Activated CD8-positive, alpha-beta memory T cell treated with anti-CD3 and anti-CD28 coated beads, Interleukin-2, amount 50 U/mL, for 24 hours (primary cell): ENCODE data around the gene APOO.

Source experiments
- DNase-seq: peaks from one replicate; pipeline ENCODE4 v3.0.0-alpha.2; 2020; ENCODE audit errors: extremely low read depth

Gene APOO

DNA sequence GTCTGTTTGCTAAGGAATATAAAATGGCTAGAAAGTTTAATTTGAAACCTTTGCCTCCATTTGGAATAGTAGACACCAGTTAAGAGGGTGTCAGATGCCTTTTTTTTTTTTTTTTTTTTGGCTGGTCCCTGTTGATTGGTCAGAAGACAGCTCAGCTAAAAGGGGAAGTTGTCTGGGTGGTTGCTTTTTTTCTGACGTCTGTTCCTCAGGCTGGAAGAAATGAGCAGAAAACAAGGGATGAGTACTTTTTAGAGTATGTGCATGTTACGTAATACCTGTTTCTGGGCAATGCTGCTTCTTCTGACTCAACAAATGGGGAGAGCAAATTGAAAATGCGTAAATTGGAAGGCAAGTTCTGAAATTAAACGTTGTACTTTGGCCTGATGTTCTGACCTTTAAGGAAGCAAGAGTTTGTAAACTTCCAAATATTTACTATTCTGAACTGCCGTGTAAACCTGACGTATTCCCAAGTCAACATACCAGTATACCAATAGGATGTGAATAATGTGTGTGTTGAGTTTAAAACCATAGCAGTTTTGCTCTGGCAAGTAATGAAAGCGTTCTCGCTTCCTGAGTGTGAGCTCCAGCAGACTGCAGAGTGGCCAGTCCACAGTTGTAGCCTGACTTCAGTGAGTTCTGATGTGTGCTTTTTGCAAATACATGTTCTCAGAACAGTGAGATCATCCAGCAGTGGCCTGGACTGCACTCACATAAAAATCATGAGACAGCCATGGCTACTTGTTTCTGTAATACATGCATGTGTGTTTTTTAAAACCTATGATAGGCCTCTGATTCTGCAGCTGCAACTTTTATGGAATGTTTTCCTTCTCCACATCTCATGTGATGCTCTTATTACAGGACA, 123.0 kb downstream of the APOO start:
- no peak for DNase-seq

DNA sequence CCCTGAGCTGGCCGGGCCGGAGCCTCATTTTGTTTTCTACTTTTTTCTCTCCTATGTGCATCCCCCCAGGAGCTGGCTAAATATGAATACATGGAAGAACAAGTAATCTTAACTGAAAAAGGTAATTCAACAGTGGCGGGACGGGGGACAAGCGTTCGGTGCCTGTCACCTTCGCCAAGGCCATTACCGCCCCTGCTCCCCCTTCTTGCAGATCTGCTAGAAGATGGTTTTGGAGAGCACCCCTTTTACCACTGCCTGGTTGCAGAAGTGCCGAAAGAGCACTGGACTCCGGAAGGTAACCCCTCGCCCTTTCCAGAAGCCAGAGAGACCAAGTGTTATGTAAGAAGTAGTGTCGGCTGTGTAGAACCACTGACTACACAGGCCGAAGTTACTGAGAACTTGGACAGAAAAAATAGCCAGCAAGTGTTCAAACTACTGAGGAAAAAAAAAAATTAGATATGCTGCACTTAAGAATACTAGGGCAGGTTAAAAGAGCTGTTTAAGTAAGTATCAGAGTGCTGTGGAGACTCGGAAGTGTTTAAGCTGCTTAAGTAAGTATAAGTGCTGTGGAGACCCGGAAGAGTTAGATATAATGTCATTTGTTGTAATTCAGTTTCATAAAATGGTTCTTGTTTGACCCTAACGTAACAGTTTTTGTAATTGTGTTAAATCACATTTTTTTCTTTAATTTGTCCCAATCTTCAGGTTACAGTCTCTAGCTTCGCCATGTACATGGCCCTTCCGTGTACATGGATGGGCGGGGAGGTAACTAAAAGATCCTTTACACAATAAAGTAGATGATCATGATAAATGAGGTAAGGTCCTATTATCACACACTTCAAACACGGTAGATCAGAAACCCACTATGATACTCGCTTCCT, 123.9 kb downstream of the APOO start:
- no peak for DNase-seq
